GM12878 (cell line): ENCODE data around the gene NEK8. TPM values are rescaled to one million over a fixed set of nuclear protein-coding genes. Genes with fewer than 3 reads are reported as not detected.

Experiments
- ATAC-seq: fragments of 200-7000 bp; cut with Tn5 transposase; 3 replicates; pipeline ENCODE4 v1.9.1; 2020; ENCODE audit warnings: mild to moderate bottlenecking, moderate library complexity
- BruUV-seq: library from RNA; stranded (reverse); fragments of 400-500 nt; replicated peaks from 2 replicates; lab custom pipeline; 2021; lab: Mats Ljungman, UMichigan
- CTCF ChIA-PET: fragments of 300-600 bp; sonication (Branson Sonifier 250); formaldehyde crosslinking; extraction: SDS; loops from one replicate; lab custom pipeline; 2021; ENCODE audit warnings: inconsistent platforms; lab: Yijun Ruan, JAX
- POLR2A ChIA-PET: fragments of 350-600 bp; formaldehyde crosslinking; extraction: SDS; loops from one replicate; lab custom pipeline; 2021; ENCODE audit warnings: inconsistent platforms; lab: Charles Lee
- RAD21 ChIA-PET: fragments of 300-600 bp; sonication (Branson Sonifier 250); formaldehyde crosslinking; loops from one replicate; lab custom pipeline; 2023; ENCODE audit warnings: antibody characterized with exemption; ENCODE audit not compliant: unreplicated experiment; lab: Charles Lee
- SMC1A ChIA-PET: fragments of 300-600 bp; sonication (Branson Sonifier 250); formaldehyde crosslinking; loops from one replicate; lab custom pipeline; 2023; ENCODE audit not compliant: unreplicated experiment, uncharacterized antibody; lab: Charles Lee
- DNase-seq: peaks from one replicate; pipeline ENCODE4 v3.0.0-alpha.2; 2011; ENCODE audit warnings: low read depth, low spot score
- FAIRE-seq: peaks from 3 replicates; lab custom pipeline; 2011; peaks lifted over from hg19 to GRCh38; lab: Jason Lieb, UNC
- H2AFZ ChIP-seq: 2 replicates; pipeline ENCODE4 v1.6.0; 2011; ENCODE audit warnings: low read depth, low read length, control low read depth; ENCODE audit not compliant: control insufficient read depth
- H3K27ac ChIP-seq: 2 replicates; pipeline ENCODE4 v1.5.1; 2011; ENCODE audit warnings: control low read depth; ENCODE audit not compliant: control insufficient read depth, insufficient read depth
- H3K27me3 ChIP-seq, 2 experiments: replicated peaks in 1 of 2; 2 replicates each; pipeline versions ENCODE4 v1.6.0 to v1.6.1; 2011; ENCODE audit warnings: low read length in 1 of 2; ENCODE audit not compliant: control insufficient read depth in 2 of 2, insufficient read depth in 2 of 2
- H3K36me3 ChIP-seq, 2 experiments: 2 replicates each; pipeline ENCODE4 v1.5.1; 2011; ENCODE audit warnings: low read length in 1 of 2; ENCODE audit not compliant: control insufficient read depth in 2 of 2, insufficient read depth in 2 of 2
- H3K4me1 ChIP-seq: 2 replicates; pipeline ENCODE4 v1.6.1; 2011; ENCODE audit warnings: mild to moderate bottlenecking, low read length, moderate library complexity, mixed read lengths; ENCODE audit not compliant: control insufficient read depth, insufficient read depth
- H3K4me2 ChIP-seq: 2 replicates; pipeline ENCODE4 v1.6.0; 2011; ENCODE audit warnings: control low read depth; ENCODE audit not compliant: control insufficient read depth, insufficient read depth
- H3K4me3 ChIP-seq: fragments of 200-600 bp; sonication (generic); 2 replicates; pipeline ENCODE4 v1.5.1; 2016
- H3K79me2 ChIP-seq: 2 replicates; pipeline ENCODE4 v1.6.0; 2011; ENCODE audit warnings: low read length; ENCODE audit not compliant: control insufficient read depth, insufficient read depth
- H3K9ac ChIP-seq: 2 replicates; pipeline ENCODE4 v1.8.0; 2011; ENCODE audit warnings: low read length, control low read depth, mixed read lengths; ENCODE audit not compliant: control insufficient read depth, insufficient read depth
- H3K9me3 ChIP-seq: replicated peaks from 3 replicates; pipeline ENCODE4 v1.5.1; 2011; ENCODE audit warnings: mild to moderate bottlenecking, low read length; ENCODE audit not compliant: control insufficient read depth, insufficient read depth
- H4K20me1 ChIP-seq: 2 replicates; pipeline ENCODE4 v1.6.0; 2011; ENCODE audit not compliant: control insufficient read depth, insufficient read depth
- POLR2AphosphoS5 ChIP-seq: IDR thresholded peaks from 2 replicates; pipeline ENCODE4 v1.6.1; 2011; ENCODE audit warnings: mild to moderate bottlenecking, low read length, inconsistent platforms
- SMAD5 ChIP-seq: IDR thresholded peaks from 2 replicates; pipeline ENCODE4 v1.6.1; 2016; ENCODE audit warnings: antibody characterized with exemption, low read depth
- TAF1 ChIP-seq: IDR thresholded peaks from 2 replicates; pipeline ENCODE4 v1.6.1; 2011; ENCODE audit warnings: mild to moderate bottlenecking, low read depth, low read length, borderline replicate concordance
- WGBS: methylation state at CpG from one replicate; pipeline ENCODE4 v1.1.6; 2016; ENCODE audit warnings: low lambda C conversion rate; ENCODE audit not compliant: insufficient replicate concordance, insufficient coverage; ENCODE audit errors: missing lambda C conversion rate; 5-methylcytosine and 5-hydroxymethylcytosine counted together
- in situ Hi-C: fragments of 300-500 bp; cut with MboI; formaldehyde crosslinking; loops from 9 replicates; pipeline ENCODE4 v1.14.3; 2018; ENCODE audit warnings: mixed read lengths
- intact Hi-C: fragments of 100-400 bp; cut with micrococcal nuclease; formaldehyde crosslinking; loops from one replicate; pipeline ENCODE4 v1.14.2; 2022; ENCODE audit not compliant: unreplicated experiment
- polyA plus RNA-seq, 11 experiments: library from polyadenylated mRNA; depleted of rRNA in 4 of 11; unstranded in 6 of 11; stranded (reverse) in 5 of 11; fragments of >200 nt; fragmentation: Nextera tagmentation in 4 of 11; fragmentation: Illumina TruSeq in 1 of 11; extraction: Ambion mirVana in 4 of 11; extraction: Trizol in 1 of 11; gene quantifications; 1 replicate in 1 of 11; 2 replicates in 10 of 11; pipeline versions ENCODE4 v1.2.1 to v1.2.3, GENCODE V29; 2011 to 2016; ENCODE audit warnings: inconsistent platforms in 2 of 11, missing spikeins in 2 of 11, low read depth in 1 of 11
- total RNA-seq, 4 experiments: library from RNA; depleted of rRNA in 3 of 4; stranded (reverse); fragments of >200 nt in 3 of 4; fragmentation: Illumina TruSeq in 1 of 4; extraction: Trizol in 1 of 4; gene quantifications; 2 replicates each; pipeline versions ENCODE4 v1.2.1 to v1.2.3, GENCODE V29; 2013 to 2021

Gene NEK8
- total and polyA plus RNA-seq, 10 of the 15 experiments (the other 5 are each of a cell fraction or from before 2014, with no cell fraction given) = 2.3 to 14.3 (median 9.4) TPM

DNA sequence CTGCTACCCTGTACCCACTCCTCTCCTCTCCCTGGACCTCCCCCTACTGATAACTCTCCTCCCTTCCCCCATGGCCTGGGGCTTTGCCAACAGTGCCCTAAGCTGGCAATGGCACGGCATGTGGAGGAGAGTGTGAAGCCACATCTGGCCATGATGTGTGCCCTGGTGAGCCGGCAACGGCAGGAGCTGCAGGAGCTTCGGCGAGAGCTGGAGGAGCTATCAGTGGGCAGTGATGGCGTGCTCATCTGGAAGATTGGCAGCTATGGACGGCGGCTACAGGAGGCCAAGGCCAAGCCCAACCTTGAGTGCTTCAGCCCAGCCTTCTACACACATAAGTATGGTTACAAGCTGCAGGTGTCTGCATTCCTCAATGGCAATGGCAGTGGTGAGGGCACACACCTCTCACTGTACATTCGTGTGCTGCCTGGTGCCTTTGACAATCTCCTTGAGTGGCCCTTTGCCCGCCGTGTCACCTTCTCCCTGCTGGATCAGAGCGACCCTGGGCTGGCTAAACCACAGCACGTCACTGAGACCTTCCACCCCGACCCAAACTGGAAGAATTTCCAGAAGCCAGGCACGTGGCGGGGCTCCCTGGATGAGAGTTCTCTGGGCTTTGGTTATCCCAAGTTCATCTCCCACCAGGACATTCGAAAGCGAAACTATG lies 20.4 kb downstream of the NEK8 start:
- TF ChIP-seq TAF1 (no peak), POLR2AphosphoS5 (peak; percentile 24; the same call in 1 of the 2 replicates), SMAD5 (0 out of 2 replicates have a peak, but pooled peaks have one; percentile 29)
- intact Hi-C loops = no loop called here
- POLR2A ChIA-PET = interaction anchor here (0.6 to 15.2 kb wide), 3 partner anchors 8 to 745 kb away, joined by 5 to 485 read pairs (median 11); partner anchors contain the start of genes NEK8, RPL23A and TLCD1
- no peak overlapping the region for H3K9ac ChIP-seq
- H3K27ac ChIP-seq = no peak overlapping the region
- in situ Hi-C loops = loop anchor here (25.0 kb wide), 1 partner anchor 1287 kb away; the partner anchor contains the start of gene KSR1
- H3K36me3 ChIP-seq = peaks cover 30 to 32% of the 10 kb centered on the region in 2 experiments
- SMC1A ChIA-PET = interaction anchor here (1.8 to 17.8 kb wide), 3 partner anchors 9 to 20 kb away, joined by 6 to 326 read pairs (median 46); partner anchors contain the start of genes NEK8 and TLCD1
- 0 out of 2 replicates have a peak overlapping the region, but pooled peaks have one; percentile 44 for H3K4me3 ChIP-seq
- H3K79me2 ChIP-seq = peaks cover 67% of the 10 kb centered on the region
- 85% methylated on average over 18 of the region's 18 CpGs for WGBS
- DNase-seq (no peak), ATAC-seq (no peak), FAIRE-seq (no peak)
- H3K4me1 ChIP-seq = peaks cover 30% of the 10 kb centered on the region
- RAD21 ChIA-PET = interaction anchor here (1.2 to 17.4 kb wide), 6 partner anchors 10 to 102 kb away, joined by 3 to 375 read pairs (median 7); partner anchors contain the start of genes NEK8 and TLCD1
- CTCF ChIA-PET = interaction anchor here (0.8 to 10.0 kb wide), 16 partner anchors 14 to 217 kb away, joined by 3 to 394 read pairs (median 4); partner anchors contain the start of genes FAM222B, NEK8, PROCA1 and RPL23A
- H3K9me3 ChIP-seq = no peaks in the 10 kb centered on the region
- H3K27me3 ChIP-seq = no peaks in the 10 kb centered on the region
- H2AFZ ChIP-seq = no peak overlapping the region
- H3K4me2 ChIP-seq = peak overlapping the region; percentile 26; the same call in 1 of the 2 replicates
- H4K20me1 ChIP-seq = peaks cover 19% of the 10 kb centered on the region
- no TSS peak for BruUV-seq
